Measurements from ENCODE around the gene ZFP36L1. TPM values are rescaled to one million over a fixed set of nuclear protein-coding genes. Genes with fewer than 3 reads are reported as not detected.
A peak's percentile ranks its signal among the peaks of the same experiment; 100 is the strongest.

Gene ZFP36L1
- total and polyA plus RNA-seq, 2 of the 13 experiments (the other 11 are each of a cell fraction or from before 2014, with no cell fraction given) = 7.4 to 10.2 TPM

DNA sequence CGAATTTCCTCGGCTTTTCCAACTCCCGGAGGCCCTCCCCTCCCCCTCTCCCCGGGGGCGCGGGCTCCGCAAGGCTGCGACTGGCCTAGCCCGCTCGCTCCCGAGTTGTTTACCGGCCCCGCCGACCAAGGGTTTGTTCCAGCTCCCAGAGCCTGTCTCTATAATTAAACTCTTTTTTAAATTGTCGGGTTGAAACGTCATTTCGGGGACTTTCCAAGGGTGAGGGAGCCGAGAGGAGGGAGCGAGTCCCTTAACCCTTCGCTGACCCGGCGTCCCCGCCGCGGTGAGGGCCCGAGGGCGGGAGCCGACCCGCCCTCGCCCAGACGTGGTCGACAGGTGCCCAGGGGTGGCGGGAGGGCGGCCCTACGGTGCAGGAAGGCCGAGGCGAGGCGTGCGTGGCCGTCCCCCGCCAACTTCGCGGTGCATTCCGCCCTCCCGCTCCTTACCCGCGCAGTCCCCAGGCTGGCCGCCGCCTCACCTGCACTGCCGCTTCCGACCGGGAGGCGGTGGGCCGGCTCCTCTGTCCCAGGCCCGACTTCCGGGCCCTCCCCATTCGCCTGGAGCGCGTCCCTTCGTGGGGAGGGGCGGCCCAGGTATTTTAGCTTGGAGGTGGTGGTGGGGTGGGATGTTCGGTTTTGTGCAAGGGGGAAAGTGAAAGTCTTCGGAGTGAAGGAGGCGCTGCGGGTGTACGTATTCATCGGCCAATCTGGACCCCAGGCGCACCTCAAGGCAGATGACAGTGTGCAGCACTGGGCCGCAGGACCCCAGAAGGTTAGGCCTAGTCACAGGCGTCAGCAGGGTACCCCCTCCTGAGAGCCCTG, 2.9 kb upstream of the ZFP36L1 start (continued):
- TF ChIP-seq, protein P1, sequence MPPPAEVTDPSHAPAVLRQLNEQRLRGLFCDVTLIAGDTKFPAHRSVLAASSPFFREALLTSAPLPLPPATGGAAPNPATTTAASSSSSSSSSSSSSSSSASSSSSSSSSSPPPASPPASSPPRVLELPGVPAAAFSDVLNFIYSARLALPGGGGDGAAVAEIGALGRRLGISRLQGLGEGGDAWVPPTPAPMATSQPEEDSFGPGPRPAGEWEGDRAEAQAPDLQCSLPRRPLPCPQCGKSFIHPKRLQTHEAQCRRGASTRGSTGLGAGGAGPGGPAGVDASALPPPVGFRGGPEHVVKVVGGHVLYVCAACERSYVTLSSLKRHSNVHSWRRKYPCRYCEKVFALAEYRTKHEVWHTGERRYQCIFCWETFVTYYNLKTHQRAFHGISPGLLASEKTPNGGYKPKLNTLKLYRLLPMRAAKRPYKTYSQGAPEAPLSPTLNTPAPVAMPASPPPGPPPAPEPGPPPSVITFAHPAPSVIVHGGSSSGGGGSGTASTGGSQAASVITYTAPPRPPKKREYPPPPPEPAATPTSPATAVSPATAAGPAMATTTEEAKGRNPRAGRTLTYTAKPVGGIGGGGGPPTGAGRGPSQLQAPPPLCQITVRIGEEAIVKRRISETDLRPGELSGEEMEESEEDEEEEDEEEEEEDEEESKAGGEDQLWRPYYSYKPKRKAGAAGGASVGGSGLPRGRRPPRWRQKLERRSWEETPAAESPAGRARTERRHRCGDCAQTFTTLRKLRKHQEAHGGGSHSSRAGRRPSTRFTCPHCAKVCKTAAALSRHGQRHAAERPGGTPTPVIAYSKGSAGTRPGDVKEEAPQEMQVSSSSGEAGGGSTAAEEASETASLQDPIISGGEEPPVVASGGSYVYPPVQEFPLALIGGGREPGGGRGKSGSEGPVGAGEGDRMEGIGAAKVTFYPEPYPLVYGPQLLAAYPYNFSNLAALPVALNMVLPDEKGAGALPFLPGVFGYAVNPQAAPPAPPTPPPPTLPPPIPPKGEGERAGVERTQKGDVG (CRISPR knock-in tag; IDR thresholded peaks at IDR 0.05; ENCODE audit: borderline replicate concordance) = no peak
- peak; percentile 86 for TF ChIP-seq BORCS8-MEF2B (CRISPR knock-in tag; IDR thresholded peaks at IDR 0.05)
- TF ChIP-seq ZNF768 (CRISPR knock-in tag; IDR thresholded peaks at IDR 0.05) = peak; percentile 61
- no peak for TF ChIP-seq SNRNP70 (IDR thresholded peaks at IDR 0.05; ENCODE audit: low read depth, low read length)
- TF ChIP-seq ZNF333 (CRISPR knock-in tag; IDR thresholded peaks at IDR 0.05; ENCODE audit: borderline replicate concordance) = no peak
- TF ChIP-seq HOXA3 (CRISPR knock-in tag; IDR thresholded peaks at IDR 0.05) = peak; percentile 51; the same call in 1 of the 2 replicates
- peak; percentile 16; the same call in 1 of the 2 replicates for TF ChIP-seq ONECUT2 (CRISPR knock-in tag; IDR thresholded peaks at IDR 0.05)
- TF ChIP-seq ZFP36 (IDR thresholded peaks at IDR 0.05; ENCODE audit: borderline replicate concordance, low read depth, low read length, partially characterized antibody) = no peak
- no peak; the same call in 1 of the 2 replicates for TF ChIP-seq ZNF124 (CRISPR knock-in tag; IDR thresholded peaks at IDR 0.05)
- no peak for TF ChIP-seq NBN (conservative IDR thresholded peaks at IDR 0.05)
- TF ChIP-seq ZNF18 (CRISPR knock-in tag; IDR thresholded peaks at IDR 0.05; ENCODE audit: insufficient replicate concordance) = no peak
- no peak for TF ChIP-seq NR2F2 (IDR thresholded peaks at IDR 0.05; ENCODE audit: borderline replicate concordance, low read depth)
- no peak for TF ChIP-seq NFKBIZ (CRISPR knock-in tag; IDR thresholded peaks at IDR 0.05)
- no peak for TF ChIP-seq JARID2 (CRISPR knock-in tag; IDR thresholded peaks at IDR 0.05; ENCODE audit: insufficient replicate concordance)
- TF ChIP-seq MEIS1 (CRISPR knock-in tag; IDR thresholded peaks at IDR 0.05; ENCODE audit: borderline replicate concordance) = 0 out of 2 replicates have a peak, but pooled peaks have one; percentile 56
- no peak for TF ChIP-seq ZNF143 (CRISPR knock-in tag; IDR thresholded peaks at IDR 0.05)
- peak; percentile 54 for TF ChIP-seq IKZF5 (CRISPR knock-in tag; IDR thresholded peaks at IDR 0.05)
- TF ChIP-seq ZNF484 (CRISPR knock-in tag; IDR thresholded peaks at IDR 0.05; ENCODE audit: borderline replicate concordance, low read depth) = no peak
- TF ChIP-seq ZBTB26 (CRISPR knock-in tag; IDR thresholded peaks at IDR 0.05; ENCODE audit: borderline replicate concordance) = no peak
- TF ChIP-seq ZNF335 (CRISPR knock-in tag; IDR thresholded peaks at IDR 0.05) = no peak

All from HepG2 (cell line).